ENCODE measurements around the gene CRABP2.
A peak's percentile ranks its signal among the peaks of the same experiment; 100 is the strongest.

The CRABP2 gene

GRCh38 chr1:156742017-156742416 lies 36.6 kb upstream of the CRABP2 start:
- DNase-seq (ENCODE audit: low spot score) (no peak), FAIRE-seq (no peak)

- FAIRE-seq (no peak), DNase-seq (ENCODE audit: low spot score) (no peak)
These were observed 36.1 kb upstream of the CRABP2 start for GRCh38 chr1:156741481-156741983.

- peak; percentile 93 for FAIRE-seq
- peak; percentile 100 for DNase-seq (ENCODE audit: low spot score)
These were observed 35.5 kb upstream of the CRABP2 start, which contains the start of gene MRPL24 for GRCh38 chr1:156740741-156741480. TSS of gene MRPL24 (minus strand) at chr1:156741088. CDS start at chr1:156738704, 2,384 bp downstream.

GRCh38 chr1:156740237-156740740 lies 34.9 kb upstream of the CRABP2 start:
- FAIRE-seq (no peak), DNase-seq (ENCODE audit: low spot score) (no peak)

GRCh38 chr1:156738916-156739315 lies 33.5 kb upstream of the CRABP2 start:
- FAIRE-seq, result no peak
- DNase-seq (ENCODE audit: low spot score), result no peak

- FAIRE-seq (no peak), DNase-seq (ENCODE audit: low spot score) (no peak)
These were observed 33.0 kb upstream of the CRABP2 start for GRCh38 chr1:156738407-156738806.

GRCh38 chr1:156733989-156734584 lies 28.7 kb upstream of the CRABP2 start:
- no peak for FAIRE-seq

GRCh38 chr1:156728599-156729462 lies 23.4 kb upstream of the CRABP2 start, which contains the start of gene ISG20L2:
TSS of gene ISG20L2 (minus strand) at chr1:156728766. CDS start at chr1:156727652, 1,114 bp downstream.
- no peak for FAIRE-seq

More at GRCh38 chr1:156733989-156734584, 28.7 kb upstream of the CRABP2 start:
- no peak for DNase-seq (ENCODE audit: low spot score)

GRCh38 chr1:156727926-156728598 lies 22.7 kb upstream of the CRABP2 start, which contains the start of gene METTL25B:
TSS of gene METTL25B (plus strand) at chr1:156728469. CDS start at chr1:156729105, 636 bp downstream.
- peak; percentile 49 for DNase-seq (ENCODE audit: low spot score)

More at GRCh38 chr1:156728599-156729462, 23.4 kb upstream of the CRABP2 start, which contains the start of gene ISG20L2:
- peak; percentile 90 for DNase-seq (ENCODE audit: low spot score)

GRCh38 chr1:156727492-156727891 lies 22.1 kb upstream of the CRABP2 start:
- FAIRE-seq, result no peak
- no peak for DNase-seq (ENCODE audit: low spot score)

More at GRCh38 chr1:156727926-156728598, 22.7 kb upstream of the CRABP2 start, which contains the start of gene METTL25B:
- no peak for FAIRE-seq

- peak; percentile 70 for DNase-seq (ENCODE audit: low spot score)
- no peak for FAIRE-seq
These were observed 21.3 kb upstream of the CRABP2 start for GRCh38 chr1:156726549-156727226.

GRCh38 chr1:156725683-156726280 lies 20.4 kb upstream of the CRABP2 start:
- peak; percentile 46 for FAIRE-seq
- peak; percentile 90 for DNase-seq (ENCODE audit: low spot score)

- FAIRE-seq (no peak), DNase-seq (ENCODE audit: low spot score) (no peak)
These were observed 16.2 kb upstream of the CRABP2 start for GRCh38 chr1:156721535-156721934.

GRCh38 chr1:156721131-156721530 lies 15.7 kb upstream of the CRABP2 start:
- FAIRE-seq (no peak), DNase-seq (ENCODE audit: low spot score) (no peak)

- DNase-seq (ENCODE audit: low spot score) (no peak), FAIRE-seq (no peak)
These were observed 12.0 kb upstream of the CRABP2 start for GRCh38 chr1:156717351-156717750.

- DNase-seq (ENCODE audit: low spot score) (no peak), FAIRE-seq (no peak)
These were observed 9.4 kb upstream of the CRABP2 start for GRCh38 chr1:156714830-156715229.

- FAIRE-seq (no peak), DNase-seq (ENCODE audit: low spot score) (no peak)
These were observed 7.2 kb upstream of the CRABP2 start for GRCh38 chr1:156712626-156713025.

- FAIRE-seq, result no peak
- no peak for DNase-seq (ENCODE audit: low spot score)
These were observed 5.8 kb upstream of the CRABP2 start for GRCh38 chr1:156711011-156711817.
